B cell (primary cell): ENCODE results near the gene IKZF2. TPM values are rescaled to one million over a fixed set of nuclear protein-coding genes. Genes with fewer than 3 reads are reported as not detected.

Source experiments
- ATAC-seq: fragments of 200-7000 bp; cut with Tn5 transposase; one replicate; pipeline ENCODE4 v1.10.0; 2021; ENCODE audit warnings: low read depth, mild to moderate bottlenecking, moderate number of reproducible peaks, moderate library complexity
- CTCF ChIA-PET: fragments of 350-600 bp; sonication (Branson Sonifier 250); formaldehyde crosslinking; loops from one replicate; lab custom pipeline; 2021; ENCODE audit warnings: antibody characterized with exemption, inconsistent platforms; lab: Charles Lee
- POLR2A ChIA-PET: fragments of 350-600 bp; sonication (Branson Sonifier 250); formaldehyde crosslinking; loops from one replicate; lab custom pipeline; 2021; ENCODE audit warnings: antibody characterized with exemption; lab: Charles Lee
- DNase-seq: peaks from one replicate; pipeline ENCODE4 v3.0.0; 2013
- H2AFZ ChIP-seq: 2 replicates; pipeline ENCODE4 v1.6.1; 2012; ENCODE audit warnings: mild to moderate bottlenecking, low read depth, low read length; ENCODE audit not compliant: insufficient read depth, poor library complexity, severe bottlenecking
- H3K27ac ChIP-seq, 2 donors: 1 replicate in 1 of 2; 2 replicates in 1 of 2; pipeline ENCODE4 v1.5.1; 2012 to 2013; ENCODE audit warnings: low read length in 2 of 2, mild to moderate bottlenecking in 2 of 2, moderate library complexity in 1 of 2
- H3K27me3 ChIP-seq, 4 experiments: fragments of 200-600 bp in 1 of 4; sonication (generic) in 1 of 4; replicated peaks in 1 of 4; 1 replicate in 2 of 4; 2 replicates in 2 of 4; pipeline versions ENCODE4 v1.6.1 to v1.7.0; 2013 to 2016; ENCODE audit warnings: low read length in 3 of 4, mild to moderate bottlenecking in 2 of 4, mixed read lengths in 1 of 4, moderate library complexity in 1 of 4; ENCODE audit not compliant: insufficient read depth in 4 of 4, control insufficient read depth in 3 of 4; ENCODE audit errors: control extremely low read depth in 1 of 4
- H3K36me3 ChIP-seq, 2 experiments: replicated peaks in 1 of 2; 1 replicate in 1 of 2; 2 replicates in 1 of 2; pipeline versions ENCODE4 v1.6.1 to v1.7.1; 2013; ENCODE audit warnings: low read length in 1 of 2; ENCODE audit not compliant: insufficient read depth in 2 of 2, control insufficient read depth in 1 of 2; ENCODE audit errors: control extremely low read depth in 1 of 2, extremely low read depth in 1 of 2
- H3K4me1 ChIP-seq, 2 donors: fragments of 200-600 bp in 1 of 2; sonication (generic) in 1 of 2; 1 replicate in 1 of 2; 2 replicates in 1 of 2; pipeline versions ENCODE4 v1.5.1 to v1.6.1; 2013 to 2017; ENCODE audit warnings: low read length in 2 of 2; ENCODE audit not compliant: control insufficient read depth in 2 of 2, insufficient read depth in 2 of 2
- H3K4me2 ChIP-seq: replicated peaks from 2 replicates; pipeline ENCODE3; 2012; ENCODE audit warnings: mild to moderate bottlenecking, low read depth, low read length; ENCODE audit not compliant: poor library complexity, severe bottlenecking
- H3K4me3 ChIP-seq, 5 experiments: fragments of 200-600 bp in 1 of 5; sonication (generic) in 1 of 5; 1 replicate in 3 of 5; 2 replicates in 2 of 5; pipeline versions ENCODE4 v1.5.1 to v1.7.0; 2011 to 2016; ENCODE audit warnings: low read length in 4 of 5, mild to moderate bottlenecking in 4 of 5, low read depth in 2 of 5, control low read depth in 1 of 5, moderate library complexity in 1 of 5; ENCODE audit not compliant: insufficient read depth in 1 of 5; ENCODE audit errors: control extremely low read depth in 1 of 5, extremely low read depth in 1 of 5
- H3K79me2 ChIP-seq: fragments of 200-600 bp; sonication (generic); one replicate; pipeline ENCODE4 v1.6.0; 2016; ENCODE audit warnings: low read length; ENCODE audit not compliant: control insufficient read depth, insufficient read depth
- H3K9ac ChIP-seq: fragments of 200-600 bp; sonication (generic); 2 replicates; pipeline ENCODE4 v1.6.1; 2017; ENCODE audit warnings: mild to moderate bottlenecking, low read length, moderate library complexity
- H3K9me3 ChIP-seq, 3 donors: one replicate each; pipeline versions ENCODE4 v1.6.1 to v1.7.1; 2013; ENCODE audit warnings: low read length in 2 of 3; ENCODE audit not compliant: control insufficient read depth in 2 of 3, insufficient read depth in 1 of 3; ENCODE audit errors: control extremely low read depth in 1 of 3
- H4K20me1 ChIP-seq: 2 replicates; pipeline ENCODE4 v1.6.0; 2012; ENCODE audit warnings: mild to moderate bottlenecking, low read length; ENCODE audit not compliant: insufficient read depth, control insufficient read depth, poor library complexity, severe bottlenecking
- H3K27ac Mint-ChIP-seq: one replicate; pipeline ENCODE4 v1.8.0; 2021; ENCODE audit warnings: mixed read lengths
- H3K27me3 Mint-ChIP-seq: one replicate; pipeline ENCODE4 v1.8.0; 2021; ENCODE audit warnings: mixed read lengths
- H3K4me1 Mint-ChIP-seq: one replicate; pipeline ENCODE4 v1.8.0; 2021; ENCODE audit warnings: mixed read lengths
- H3K4me3 Mint-ChIP-seq: one replicate; pipeline ENCODE4 v1.8.0; 2021; ENCODE audit warnings: mixed read lengths
- H3K9me3 Mint-ChIP-seq: one replicate; pipeline ENCODE4 v1.8.0; 2022; ENCODE audit warnings: mixed read lengths; ENCODE audit not compliant: insufficient read depth
- EZH2 ChIP-seq: IDR thresholded peaks from 2 replicates; pipeline ENCODE4 v1.6.1; 2012; ENCODE audit warnings: borderline replicate concordance, low read depth, mild to moderate bottlenecking, moderate library complexity, low read length; ENCODE audit not compliant: insufficient read depth, poor library complexity, severe bottlenecking
- WGBS: methylation state at CpG from one replicate; pipeline ENCODE4 v1.1.5; 2013; ENCODE audit warnings: missing lambda C conversion rate; ENCODE audit not compliant: insufficient coverage; 5-methylcytosine and 5-hydroxymethylcytosine counted together
- intact Hi-C: fragments of 100-400 bp; cut with micrococcal nuclease; formaldehyde crosslinking; loops from one replicate; pipeline ENCODE4 v1.10.0; 2022
- polyA plus RNA-seq: library from polyadenylated mRNA; depleted of rRNA; stranded (reverse); fragments of >200 nt; gene quantifications from 2 replicates; pipeline ENCODE4 v1.2.3, GENCODE V29; 2012
- total RNA-seq, 2 donors: library from RNA; stranded (reverse); fragments of 120-200 nt in 1 of 2; gene quantifications; 1 replicate in 1 of 2; 2 replicates in 1 of 2; pipeline versions ENCODE4 v1.2.3 to v1.2.4, GENCODE V29; 2013 to 2022
- TF ChIP-seq, protein P1 (sequence below): fragments of 200-600 bp; IDR thresholded peaks from one replicate; pipeline ENCODE4 v1.8.0; 2022; ENCODE audit warnings: antibody characterized with exemption, mild to moderate bottlenecking

Gene IKZF2
- total and polyA plus RNA-seq, 2 donors (not counting 1 experiment from before 2014, with no cell fraction given) = 2.5 to 49.3 TPM

DNA sequence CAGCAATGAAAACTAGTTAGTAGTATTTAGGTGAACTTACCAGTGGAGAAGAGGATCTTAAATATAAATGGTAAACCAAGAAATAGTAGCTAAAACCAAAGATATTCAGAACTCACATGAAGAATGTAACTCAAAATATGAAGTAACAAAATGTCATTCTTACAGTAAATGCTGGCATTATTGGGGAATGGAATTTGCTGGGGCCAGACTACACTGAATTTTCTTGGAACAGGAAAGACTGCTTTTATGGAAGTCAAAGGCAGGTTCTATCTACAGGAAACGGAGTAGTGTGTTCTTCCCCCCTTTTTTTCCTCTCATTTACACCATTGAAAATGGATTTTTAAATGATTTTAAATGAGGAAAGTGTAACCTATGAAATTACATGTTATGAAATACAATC is 188.7 kb downstream of the IKZF2 start:
- DNase-seq = no peak
- intact Hi-C loops = no loop called here
- ChIA-PET CTCF (no interaction called here), POLR2A (no interaction called here)
- no peak for TF ChIP-seq EZH2
- TF ChIP-seq, protein P1, sequence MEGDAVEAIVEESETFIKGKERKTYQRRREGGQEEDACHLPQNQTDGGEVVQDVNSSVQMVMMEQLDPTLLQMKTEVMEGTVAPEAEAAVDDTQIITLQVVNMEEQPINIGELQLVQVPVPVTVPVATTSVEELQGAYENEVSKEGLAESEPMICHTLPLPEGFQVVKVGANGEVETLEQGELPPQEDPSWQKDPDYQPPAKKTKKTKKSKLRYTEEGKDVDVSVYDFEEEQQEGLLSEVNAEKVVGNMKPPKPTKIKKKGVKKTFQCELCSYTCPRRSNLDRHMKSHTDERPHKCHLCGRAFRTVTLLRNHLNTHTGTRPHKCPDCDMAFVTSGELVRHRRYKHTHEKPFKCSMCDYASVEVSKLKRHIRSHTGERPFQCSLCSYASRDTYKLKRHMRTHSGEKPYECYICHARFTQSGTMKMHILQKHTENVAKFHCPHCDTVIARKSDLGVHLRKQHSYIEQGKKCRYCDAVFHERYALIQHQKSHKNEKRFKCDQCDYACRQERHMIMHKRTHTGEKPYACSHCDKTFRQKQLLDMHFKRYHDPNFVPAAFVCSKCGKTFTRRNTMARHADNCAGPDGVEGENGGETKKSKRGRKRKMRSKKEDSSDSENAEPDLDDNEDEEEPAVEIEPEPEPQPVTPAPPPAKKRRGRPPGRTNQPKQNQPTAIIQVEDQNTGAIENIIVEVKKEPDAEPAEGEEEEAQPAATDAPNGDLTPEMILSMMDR = no peak
- Histone ChIP-seq H3K27ac (no peak overlapping the region), H4K20me1 (no peaks in the 10 kb centered on the region), H3K79me2 (no peaks in the 10 kb centered on the region), H3K4me2 (no peak overlapping the region), H3K36me3 (no peaks in the 10 kb centered on the region), H3K9me3 (no peaks in the 10 kb centered on the region), H2AFZ (no peak overlapping the region), H3K4me3 (no peak overlapping the region), H3K4me1 (no peaks in the 10 kb centered on the region), H3K27me3 (no peaks in the 10 kb centered on the region), H3K9ac (no peak overlapping the region)
- H3K27me3 Mint-ChIP-seq = no peaks in the 10 kb centered on the region
- no peak overlapping the region for H3K27ac Mint-ChIP-seq
- H3K4me3 Mint-ChIP-seq = no peak overlapping the region
- no peaks in the 10 kb centered on the region for H3K9me3 Mint-ChIP-seq
- WGBS = no CpG with 5 or more reads among the region's 1 CpG
- no peak for ATAC-seq
- H3K4me1 Mint-ChIP-seq = peaks cover 11% of the 10 kb centered on the region

GRCh38 chr2:212961255-212961654 is 190.2 kb downstream of the IKZF2 start:
- H3K27me3 ChIP-seq = no peaks in the 10 kb centered on the region
- no peaks in the 10 kb centered on the region for H3K36me3 ChIP-seq
- ChIA-PET CTCF (no interaction called here), POLR2A (no interaction called here)
- H3K9me3 Mint-ChIP-seq = no peaks in the 10 kb centered on the region
- peaks cover 6% of the 10 kb centered on the region for H3K4me1 Mint-ChIP-seq
- no peaks in the 10 kb centered on the region for H4K20me1 ChIP-seq
- ATAC-seq (no peak), DNase-seq (no peak)
- no peaks in the 10 kb centered on the region for H3K79me2 ChIP-seq
- no peak overlapping the region for H3K4me2 ChIP-seq
- H3K4me3 Mint-ChIP-seq = no peak overlapping the region
- H2AFZ ChIP-seq = no peak overlapping the region
- H3K27ac Mint-ChIP-seq = no peak overlapping the region
- intact Hi-C loops = no loop called here
- no CpG with 5 or more reads among the region's 1 CpG for WGBS
- H3K4me1 ChIP-seq = no peaks in the 10 kb centered on the region
- H3K9me3 ChIP-seq = no peaks in the 10 kb centered on the region
- H3K27me3 Mint-ChIP-seq = no peaks in the 10 kb centered on the region
- no peak for TF ChIP-seq EZH2
- TF ChIP-seq, protein P1 = no peak
- H3K9ac ChIP-seq = no peak overlapping the region
- no peak overlapping the region for H3K27ac ChIP-seq
- no peak overlapping the region for H3K4me3 ChIP-seq
